ENCODE data around the gene TCEA3.

GRCh38 chr1:23422941-23423340 is 1.6 kb downstream of the TCEA3 start:
- TF ChIP-seq FOXK2 (IDR thresholded peaks at IDR 0.05), result no peak
- no peak for TF ChIP-seq L3MBTL2 (conservative IDR thresholded peaks at IDR 0.05)
- no peak for TF ChIP-seq NFRKB (IDR thresholded peaks at IDR 0.05)
- no peak for TF ChIP-seq SUZ12 (IDR thresholded peaks at IDR 0.05)
- no peak for TF ChIP-seq LEF1 (IDR thresholded peaks at IDR 0.05; ENCODE audit: borderline replicate concordance)
- no peak for TF ChIP-seq HDGF (IDR thresholded peaks at IDR 0.05; ENCODE audit: borderline replicate concordance)
- no peak for TF ChIP-seq FOXM1 (IDR thresholded peaks at IDR 0.05; ENCODE audit: borderline replicate concordance)
- no peak for TF ChIP-seq ZNF384 (IDR thresholded peaks at IDR 0.05)
- TF ChIP-seq SP1 (IDR thresholded peaks at IDR 0.05), result no peak
- no peak for TF ChIP-seq ARNT (IDR thresholded peaks at IDR 0.05)
- TF ChIP-seq PKNOX1 (IDR thresholded peaks at IDR 0.05), result no peak
- TF ChIP-seq FOXA1 (IDR thresholded peaks at IDR 0.05), result no peak
